Skeletal muscle satellite cell (primary cell): ENCODE measurements around the gene ITPRIPL2.

Experiments
- H3K27me3 ChIP-seq: 2 replicates; pipeline ENCODE4 v1.7.0; 2013; ENCODE audit warnings: low read length; ENCODE audit not compliant: control insufficient read depth, insufficient read depth
- H3K36me3 ChIP-seq: 2 replicates; pipeline ENCODE4 v1.7.0; 2013; ENCODE audit warnings: mild to moderate bottlenecking, control low read depth, low read length; ENCODE audit not compliant: insufficient read depth
- H3K4me1 ChIP-seq: 2 replicates; pipeline ENCODE4 v1.7.0; 2013; ENCODE audit warnings: low read length; ENCODE audit not compliant: control insufficient read depth, insufficient read depth
- H3K4me2 ChIP-seq: 2 replicates; pipeline ENCODE4 v1.7.0; 2013; ENCODE audit warnings: mild to moderate bottlenecking, low read length
- H3K4me3 ChIP-seq: 2 replicates; pipeline ENCODE4 v1.7.0; 2013; ENCODE audit warnings: low read length
- H3K9ac ChIP-seq: 2 replicates; pipeline ENCODE4 v1.7.0; 2013; ENCODE audit warnings: mild to moderate bottlenecking, low read depth, low read length, moderate library complexity
- H3K9me3 ChIP-seq: replicated peaks from 2 replicates; pipeline ENCODE4 v1.7.0; 2013; ENCODE audit warnings: mild to moderate bottlenecking, control low read depth, low read length

The ITPRIPL2 gene

GRCh38 chr16:19114359-19115147, 789 bp downstream of the ITPRIPL2 start:
- Histone ChIP-seq H3K9me3 (no peaks in the 10 kb centered on the region), H3K9ac (peak overlapping the region; percentile 97), H3K4me1 (peaks cover 58% of the 10 kb centered on the region), H3K27me3 (no peaks in the 10 kb centered on the region), H3K4me3 (peak overlapping the region; percentile 93), H3K4me2 (peak overlapping the region; percentile 98), H3K36me3 (peaks cover 26% of the 10 kb centered on the region)

GRCh38 chr16:19115148-19116021, 1.6 kb downstream of the ITPRIPL2 start:
- no peaks in the 10 kb centered on the region for H3K27me3 ChIP-seq
- H3K36me3 ChIP-seq: peaks cover 31% of the 10 kb centered on the region
- H3K4me2 ChIP-seq: peak overlapping the region; percentile 98
- H3K4me3 ChIP-seq: peak overlapping the region; percentile 93
- peak overlapping the region; percentile 97 for H3K9ac ChIP-seq
- H3K9me3 ChIP-seq: no peaks in the 10 kb centered on the region
- H3K4me1 ChIP-seq: peaks cover 65% of the 10 kb centered on the region

GRCh38 chr16:19116711-19117449, 3.1 kb downstream of the ITPRIPL2 start:
- Histone ChIP-seq H3K9me3 (no peaks in the 10 kb centered on the region), H3K4me3 (peak overlapping the region; percentile 93), H3K27me3 (no peaks in the 10 kb centered on the region), H3K4me1 (peaks cover 69% of the 10 kb centered on the region), H3K4me2 (peak overlapping the region; percentile 98), H3K36me3 (peaks cover 42% of the 10 kb centered on the region), H3K9ac (peak overlapping the region; percentile 57)

- peak overlapping the region; percentile 94 for H3K4me2 ChIP-seq
- peak overlapping the region; percentile 94 for H3K9ac ChIP-seq
- H3K4me1 ChIP-seq: peaks cover 58% of the 10 kb centered on the region
- H3K4me3 ChIP-seq: peak overlapping the region; percentile 75
- H3K9me3 ChIP-seq: no peaks in the 10 kb centered on the region
- H3K36me3 ChIP-seq: peaks cover 42% of the 10 kb centered on the region
- no peaks in the 10 kb centered on the region for H3K27me3 ChIP-seq
These were observed 5.2 kb downstream of the ITPRIPL2 start for GRCh38 chr16:19118938-19119431.

GRCh38 chr16:19119564-19119963, 5.8 kb downstream of the ITPRIPL2 start:
- Histone ChIP-seq H3K36me3 (peaks cover 42% of the 10 kb centered on the region), H3K27me3 (no peaks in the 10 kb centered on the region), H3K9ac (peak overlapping the region; percentile 94), H3K4me2 (peak overlapping the region; percentile 94), H3K9me3 (no peaks in the 10 kb centered on the region), H3K4me3 (peak overlapping the region; percentile 75), H3K4me1 (peaks cover 55% of the 10 kb centered on the region)

GRCh38 chr16:19123535-19124178, 9.9 kb downstream of the ITPRIPL2 start:
- H3K4me3 ChIP-seq: no peak overlapping the region
- H3K9ac ChIP-seq: no peak overlapping the region
- H3K9me3 ChIP-seq: no peaks in the 10 kb centered on the region
- no peak overlapping the region for H3K4me2 ChIP-seq
- no peaks in the 10 kb centered on the region for H3K27me3 ChIP-seq
- peaks cover 18% of the 10 kb centered on the region for H3K4me1 ChIP-seq
- peaks cover 16% of the 10 kb centered on the region for H3K36me3 ChIP-seq

- Histone ChIP-seq H3K9me3 (no peaks in the 10 kb centered on the region), H3K36me3 (peaks cover 4% of the 10 kb centered on the region), H3K27me3 (no peaks in the 10 kb centered on the region), H3K4me3 (no peak overlapping the region), H3K9ac (no peak overlapping the region), H3K4me1 (peaks cover 12% of the 10 kb centered on the region), H3K4me2 (no peak overlapping the region)
These were observed 12.5 kb downstream of the ITPRIPL2 start for GRCh38 chr16:19126300-19126699.

- Histone ChIP-seq H3K9me3 (no peaks in the 10 kb centered on the region), H3K4me2 (no peak overlapping the region), H3K36me3 (no peaks in the 10 kb centered on the region), H3K9ac (no peak overlapping the region), H3K4me3 (no peak overlapping the region), H3K4me1 (peaks cover 21% of the 10 kb centered on the region), H3K27me3 (no peaks in the 10 kb centered on the region)
These were observed 13.4 kb downstream of the ITPRIPL2 start for GRCh38 chr16:19127205-19127604.

GRCh38 chr16:19127674-19128131, 13.9 kb downstream of the ITPRIPL2 start:
- H3K36me3 ChIP-seq: no peaks in the 10 kb centered on the region
- no peaks in the 10 kb centered on the region for H3K27me3 ChIP-seq
- no peak overlapping the region for H3K4me2 ChIP-seq
- H3K4me3 ChIP-seq: no peak overlapping the region
- H3K9ac ChIP-seq: no peak overlapping the region
- peaks cover 21% of the 10 kb centered on the region for H3K4me1 ChIP-seq
- no peaks in the 10 kb centered on the region for H3K9me3 ChIP-seq

- Histone ChIP-seq H3K4me3 (no peak overlapping the region), H3K4me1 (peaks cover 21% of the 10 kb centered on the region), H3K4me2 (no peak overlapping the region), H3K36me3 (no peaks in the 10 kb centered on the region), H3K9me3 (no peaks in the 10 kb centered on the region), H3K27me3 (no peaks in the 10 kb centered on the region), H3K9ac (no peak overlapping the region)
These were observed 14.9 kb downstream of the ITPRIPL2 start for GRCh38 chr16:19128454-19129200.
